IPS DF 4.7 (cell line): ENCODE results near the gene LRRIQ4.

Experiments
- DNase-seq: peaks from one replicate; pipeline ENCODE4 v3.0.0-alpha.2; 2013; ENCODE audit warnings: low spot score; ENCODE audit errors: extremely low read depth

The LRRIQ4 gene

GRCh38 chr3:169812332-169813235 is at the start of gene LRRIQ4, which contains the start of gene LRRC34:
TSS of gene LRRIQ4 (plus strand) at chr3:169812870. CDS start at chr3:169821922, 9,052 bp downstream.
TSS of gene LRRC34 (minus strand) at chr3:169812904. CDS start at chr3:169812548, 356 bp downstream.
- no peak for DNase-seq

- DNase-seq: no peak
These were observed 48.3 kb upstream of the LRRIQ4 start for GRCh38 chr3:169764312-169764881.

DNA sequence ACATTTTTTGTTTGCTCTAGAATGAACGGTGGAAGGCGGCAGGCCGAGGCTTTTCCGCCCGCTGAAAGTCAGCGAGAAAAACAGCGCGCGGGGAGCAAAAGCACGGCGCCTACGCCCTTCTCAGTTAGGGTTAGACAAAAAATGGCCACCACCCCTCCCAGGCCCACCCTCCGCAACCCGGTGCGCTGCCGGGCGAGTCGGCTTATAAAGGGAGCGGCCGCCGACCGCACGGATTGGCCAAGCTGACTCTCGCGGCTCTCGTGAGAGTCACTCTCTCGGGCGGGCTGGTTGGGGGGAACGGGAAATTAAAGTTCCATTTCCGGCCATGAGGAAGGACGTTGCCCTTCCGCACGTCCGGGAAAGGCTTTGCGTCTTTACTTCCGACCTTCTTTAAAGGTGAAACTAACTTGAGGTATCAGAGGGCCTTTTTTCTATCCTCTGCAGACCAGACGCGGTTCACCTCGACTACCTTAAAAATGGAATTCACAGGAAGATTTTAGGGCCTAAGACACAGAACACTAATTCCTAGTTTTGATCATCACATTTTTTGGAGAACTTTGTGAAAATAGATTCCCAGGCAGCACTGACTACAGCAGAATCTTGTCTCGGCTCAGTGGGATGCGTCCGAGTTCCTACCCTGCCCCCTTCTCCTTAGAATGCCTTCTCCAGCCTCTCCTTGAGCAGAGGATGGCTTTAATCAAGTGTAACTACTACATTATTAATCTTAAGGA is 47.6 kb upstream of the LRRIQ4 start, which contains the start of gene TERC:
Gene TERC, minus strand, starts transcription at position 179 of the 731 bp plus-strand sequence.
- DNase-seq: peak; percentile 36

DNA sequence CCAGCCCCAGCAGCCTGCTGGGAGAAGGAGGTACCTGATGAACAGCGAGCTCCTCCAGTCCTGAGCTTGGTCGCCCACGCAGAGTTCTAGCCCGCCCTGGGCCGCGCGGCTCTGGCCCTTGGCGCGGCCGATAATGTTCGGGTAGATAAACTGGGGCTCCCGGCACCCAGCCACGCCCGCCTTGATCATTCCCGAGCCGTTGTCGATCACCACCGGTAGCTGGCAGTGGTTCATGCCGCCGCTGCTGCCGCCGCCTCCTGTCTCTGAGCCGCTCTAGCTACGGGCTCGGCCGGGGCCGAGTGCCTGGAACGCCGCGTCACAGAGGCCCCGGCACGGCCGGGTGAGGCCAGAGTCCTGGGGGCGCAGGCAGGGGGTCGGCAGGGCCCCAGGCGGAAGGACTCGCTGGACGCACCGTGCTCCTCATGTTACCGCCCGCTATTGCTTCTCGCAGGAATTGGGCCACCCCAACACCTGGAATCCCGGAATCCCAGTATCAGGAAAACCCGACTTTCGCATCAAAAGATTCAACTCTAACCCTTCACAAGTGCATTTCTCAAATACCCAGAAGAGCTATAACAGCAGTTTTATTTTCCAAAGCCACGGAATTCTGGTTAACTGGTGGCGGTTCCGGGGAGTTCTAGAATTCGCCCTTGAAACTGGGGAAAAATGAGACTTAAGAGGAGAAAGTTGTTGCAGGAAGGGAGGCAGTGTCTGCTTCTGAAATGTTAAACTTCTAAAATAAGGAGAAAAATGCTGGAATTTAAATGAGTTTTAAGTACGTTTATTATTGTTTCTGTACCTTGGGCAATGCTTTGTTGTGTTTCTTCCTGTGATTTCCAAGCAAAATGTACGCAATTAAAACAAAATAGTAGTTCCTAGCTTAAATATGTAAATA is 43.1 kb upstream of the LRRIQ4 start, which contains the start of gene ACTRT3:
Gene ACTRT3, minus strand, starts transcription at position 275 of the 895 bp plus-strand sequence. Its CDS starts 41 bp downstream, at position 234.
- peak; percentile 25 for DNase-seq

GRCh38 chr3:169771497-169772304 is 41.0 kb upstream of the LRRIQ4 start:
- DNase-seq: peak; percentile 33

DNA sequence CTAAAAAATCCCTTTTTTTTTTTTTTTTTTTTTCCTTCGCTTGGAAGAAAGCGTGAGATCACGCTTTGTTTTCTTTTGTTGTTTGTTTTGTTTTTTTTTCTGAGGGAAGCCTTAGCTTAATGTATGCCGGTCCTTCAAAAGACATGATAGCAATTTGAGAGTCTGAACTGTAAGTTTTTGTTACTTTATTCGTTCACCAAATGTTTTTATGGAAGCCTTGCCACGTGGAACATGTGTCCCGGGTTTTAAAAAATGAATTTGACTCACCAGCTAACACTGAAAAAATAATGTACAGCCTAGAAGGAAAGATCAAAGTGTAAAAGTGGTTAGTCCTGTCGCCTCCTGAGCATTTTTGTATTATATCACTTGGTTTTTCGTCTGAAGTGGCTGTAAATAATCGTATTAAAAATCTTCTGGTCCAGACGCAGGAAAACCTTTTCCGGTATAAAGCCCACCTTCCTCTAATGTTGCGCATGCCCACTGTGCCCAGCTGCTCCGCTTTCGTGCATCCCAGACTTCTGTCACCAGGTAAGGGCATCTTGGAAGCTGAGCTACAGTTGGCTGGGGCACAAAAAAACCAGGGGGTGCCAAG is 40.3 kb upstream of the LRRIQ4 start:
- peak; percentile 62 for DNase-seq

DNA sequence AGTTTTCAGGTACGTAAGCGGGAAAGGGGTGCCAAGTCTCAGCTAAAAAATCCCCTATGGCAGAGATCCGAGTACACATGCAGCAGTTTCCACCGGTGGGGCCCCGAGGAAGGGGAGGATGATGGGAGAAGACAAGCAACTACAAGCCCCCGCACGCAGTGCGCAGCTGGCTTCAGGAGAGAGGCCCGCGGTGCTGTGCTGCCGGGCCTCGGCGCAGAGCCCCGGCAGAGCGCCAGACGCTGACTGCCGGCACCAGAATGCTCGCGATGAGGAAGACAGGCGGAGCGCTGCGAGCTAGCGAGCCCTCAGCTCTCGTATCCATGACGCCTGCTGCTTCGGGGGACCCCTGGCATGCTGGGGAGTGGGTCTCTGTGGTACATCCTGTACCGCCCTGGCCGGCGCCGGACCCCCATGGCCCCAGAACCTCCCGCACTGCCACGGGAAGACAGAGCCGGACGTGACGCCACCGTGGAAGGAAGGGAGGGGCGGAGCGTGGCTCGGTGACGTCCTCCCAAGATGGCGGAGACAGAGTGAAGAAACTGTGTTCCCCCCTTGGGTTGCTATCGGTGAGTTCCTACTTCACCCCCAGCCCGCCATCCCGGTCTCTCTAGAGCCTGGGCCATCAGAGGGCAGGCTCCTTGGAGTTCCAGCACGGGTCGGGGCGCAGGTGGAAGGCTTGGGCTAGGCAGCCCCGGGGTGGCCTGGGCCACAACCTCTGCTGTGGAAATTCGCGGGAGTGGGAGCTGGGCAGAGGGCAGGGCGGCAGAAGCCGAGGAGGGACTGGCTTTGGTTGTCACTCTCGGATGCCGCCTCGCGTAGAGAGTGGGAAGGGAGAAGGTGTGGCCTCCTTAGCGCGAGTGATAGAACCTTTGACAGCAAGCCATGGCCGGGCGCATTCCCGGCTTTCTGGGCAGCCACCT is 39.5 kb upstream of the LRRIQ4 start, which contains the start of gene MYNN:
Gene MYNN, plus strand, starts transcription at position 500 of the 920 bp plus-strand sequence. CDS start 900 bp downstream, outside the sequence.
- DNase-seq: peak; percentile 71

GRCh38 chr3:169774186-169774585 is 38.5 kb upstream of the LRRIQ4 start:
- DNase-seq: no peak

- DNase-seq: no peak
These were observed 34.8 kb upstream of the LRRIQ4 start for GRCh38 chr3:169777822-169778221.

GRCh38 chr3:169780742-169781141 is 31.9 kb upstream of the LRRIQ4 start:
- DNase-seq: no peak

DNA sequence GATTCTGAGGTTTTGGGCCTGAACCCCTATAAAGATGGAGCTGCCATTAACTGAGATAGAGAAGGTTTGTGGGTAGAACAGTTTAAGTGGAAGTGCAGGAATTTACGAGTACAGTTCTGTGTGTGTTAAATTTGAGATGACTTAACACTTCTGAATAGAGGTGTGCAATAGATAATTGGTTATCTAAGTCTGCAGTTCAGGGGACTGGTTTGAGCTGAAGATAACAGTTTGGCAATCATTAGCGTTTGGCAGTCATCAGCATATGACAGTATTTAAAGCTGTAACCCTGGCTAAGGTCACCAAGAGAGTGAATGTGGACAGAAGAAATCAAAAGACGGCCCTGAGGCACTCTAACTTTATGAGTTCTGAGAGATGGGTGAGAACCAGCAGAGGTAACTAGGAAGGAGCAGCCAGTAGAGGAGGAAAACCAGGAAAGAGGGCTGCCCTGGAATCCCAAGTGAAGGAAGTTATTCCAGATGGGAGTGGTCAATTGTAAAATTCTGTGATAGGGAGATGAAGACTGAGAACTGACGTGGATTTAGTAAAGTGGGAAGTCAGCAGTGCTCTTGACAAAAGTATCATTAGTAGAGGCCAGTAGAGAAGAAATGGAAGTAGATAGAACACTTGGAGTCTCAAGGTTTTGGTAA is 31.3 kb upstream of the LRRIQ4 start:
- no peak for DNase-seq

DNA sequence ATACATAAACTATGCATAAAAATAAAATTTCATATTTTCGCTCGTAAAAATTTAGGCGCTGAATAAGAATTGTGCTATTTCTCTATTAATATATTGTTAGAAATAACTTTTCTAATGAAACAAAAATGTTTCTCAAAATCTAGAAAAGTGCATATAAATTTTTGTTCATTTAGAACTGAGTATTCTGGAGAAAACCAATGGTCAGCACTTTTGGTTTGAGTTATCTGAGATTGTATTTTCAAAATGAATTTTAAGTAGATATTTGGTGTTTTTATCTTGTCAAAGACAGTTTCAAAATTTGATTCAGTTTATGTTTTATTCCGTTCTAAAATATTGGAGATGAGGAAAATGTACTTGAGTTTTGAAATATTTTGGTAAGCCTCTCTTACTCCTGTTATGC is 25.6 kb upstream of the LRRIQ4 start:
- DNase-seq: no peak

- DNase-seq: no peak
These were observed 24.9 kb upstream of the LRRIQ4 start for GRCh38 chr3:169787791-169788190.

DNA sequence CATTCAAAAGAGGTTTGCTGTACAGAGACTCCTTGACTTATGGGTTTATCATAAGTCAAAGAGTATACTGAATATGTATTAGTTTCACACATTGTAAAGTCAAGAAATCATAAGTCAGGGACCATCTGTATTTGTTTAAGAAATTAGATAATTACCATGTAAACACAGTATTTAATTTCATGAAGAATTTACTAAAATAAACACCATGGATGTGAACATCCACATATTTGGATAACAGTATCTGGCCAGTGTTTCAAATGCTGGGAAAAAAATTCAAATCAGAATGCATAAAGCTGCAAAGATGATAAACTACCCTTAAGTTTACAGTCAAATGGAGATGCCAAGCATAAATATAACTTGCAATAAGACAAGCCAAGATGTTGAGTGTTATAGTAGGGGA is 22.5 kb upstream of the LRRIQ4 start:
- no peak for DNase-seq

GRCh38 chr3:169790687-169791429 is 21.8 kb upstream of the LRRIQ4 start:
- DNase-seq: no peak

GRCh38 chr3:169792359-169792758 is 20.3 kb upstream of the LRRIQ4 start:
- no peak for DNase-seq

GRCh38 chr3:169804681-169805080 is 8.0 kb upstream of the LRRIQ4 start:
- no peak for DNase-seq
